GM23248 (cell line): ENCODE results near the gene ACER3.

Experiments
- EZH2 ChIP-seq: fragments of 200-600 bp; sonication (generic); IDR thresholded peaks from 2 replicates; pipeline ENCODE4 v1.6.1; 2018; ENCODE audit warnings: antibody characterized with exemption, mild to moderate bottlenecking; ENCODE audit not compliant: insufficient read depth, poor library complexity, severe bottlenecking
- EZH2phosphoT487 ChIP-seq: fragments of 200-600 bp; sonication (generic); IDR thresholded peaks from 2 replicates; pipeline ENCODE4 v1.6.1; 2018; ENCODE audit warnings: antibody characterized with exemption, moderate library complexity, mild to moderate bottlenecking, low read depth; ENCODE audit not compliant: insufficient read depth

GRCh38 chr11:76902121-76903014, 41.6 kb downstream of the ACER3 start:
- TF ChIP-seq EZH2phosphoT487 (no peak), EZH2 (no peak)
